Spleen (tissue), 11 donors: ENCODE results near the gene HIF3A. TPM values are rescaled to one million over a fixed set of nuclear protein-coding genes. Genes with fewer than 3 reads are reported as not detected.

Experiments
- DNase-seq: peaks from one replicate; pipeline ENCODE4 v3.0.0-alpha.2; 2020
- H3K27ac ChIP-seq, 8 donors: fragments of 200-600 bp; sonication (generic) in 7 of 8; 1 replicate in 4 of 8; 2 replicates in 4 of 8; pipeline versions ENCODE4 v1.5.0 to v1.8.0; 2016 to 2021; ENCODE audit warnings: inconsistent platforms in 4 of 8, mild to moderate bottlenecking in 4 of 8, moderate library complexity in 1 of 8
- H3K27me3 ChIP-seq, 7 donors: fragments of 200-600 bp; sonication (generic) in 6 of 7; replicated peaks in 1 of 7; 1 replicate in 4 of 7; 2 replicates in 3 of 7; pipeline versions ENCODE4 v1.5.0 to v1.8.0; 2016 to 2021; ENCODE audit warnings: inconsistent platforms in 3 of 7, mild to moderate bottlenecking in 1 of 7
- H3K36me3 ChIP-seq, 6 donors: fragments of 200-600 bp; sonication (generic) in 5 of 6; 1 replicate in 4 of 6; 2 replicates in 2 of 6; pipeline versions ENCODE4 v1.5.0 to v1.8.0; 2016 to 2021; ENCODE audit warnings: inconsistent platforms in 2 of 6
- H3K4me1 ChIP-seq, 6 donors: fragments of 200-600 bp; sonication (generic) in 5 of 6; 1 replicate in 3 of 6; 2 replicates in 3 of 6; pipeline versions ENCODE4 v1.5.0 to v1.8.0; 2016 to 2021; ENCODE audit warnings: inconsistent platforms in 3 of 6
- H3K4me3 ChIP-seq, 8 donors: fragments of 200-600 bp; sonication (generic) in 7 of 8; 1 replicate in 4 of 8; 2 replicates in 4 of 8; pipeline versions ENCODE4 v1.5.0 to v1.8.0; 2016 to 2021; ENCODE audit warnings: inconsistent platforms in 4 of 8, mild to moderate bottlenecking in 4 of 8, moderate library complexity in 2 of 8
- H3K9me3 ChIP-seq, 8 donors: fragments of 200-600 bp; sonication (generic) in 7 of 8; 1 replicate in 4 of 8; 2 replicates in 4 of 8; pipeline versions ENCODE4 v1.5.0 to v1.8.0; 2016 to 2021; ENCODE audit warnings: inconsistent platforms in 4 of 8
- POLR2A ChIP-seq, 3 donors: fragments of 450-650 bp; IDR thresholded peaks; one replicate each; pipeline ENCODE4 v1.5.1; 2017; ENCODE audit warnings: antibody characterized with exemption in 3 of 3, mild to moderate bottlenecking in 1 of 3
- POLR2AphosphoS5 ChIP-seq, 3 donors: sonication (generic); formaldehyde crosslinking; IDR thresholded peaks; one replicate each; pipeline ENCODE4 v1.5.1; 2017; ENCODE audit warnings: antibody characterized with exemption in 3 of 3
- WGBS, 5 donors: extraction: QIAGEN DNeasy Blood & Tissue Kit in 3 of 5; methylation state at CpG; one replicate each; pipeline versions ENCODE4 v1.1.5 to v1.1.7; 2013 to 2018; 5-methylcytosine and 5-hydroxymethylcytosine counted together
- intact Hi-C: fragments of 100-400 bp; cut with DNase I; formaldehyde crosslinking; loops from one replicate; pipeline ENCODE4 v1.15.0; 2023; ENCODE audit warnings: low total_unique reads
- polyA plus RNA-seq, 3 donors: library from polyadenylated mRNA; stranded (reverse); fragments of 200-250 nt; gene quantifications; one replicate each; pipeline ENCODE4 v1.2.1, GENCODE V29; 2013
- total RNA-seq, 7 donors: library from RNA; depleted of rRNA in 3 of 7; stranded (reverse); fragments of >200 nt in 3 of 7; fragmentation: NEBNext Ultra II Directional in 4 of 7; extraction: Animal tissue kit (Norgen Biotek cat#: 25700) in 4 of 7; gene quantifications; one replicate each; pipeline versions ENCODE4 v1.1.0 to v1.2.1, GENCODE V29; 2016 to 2021
- TF ChIP-seq, protein P1 (sequence below), 11 experiments: fragments of 200-600 bp in 7 of 11; fragments of 450-650 bp in 4 of 11; sonication (generic) in 4 of 11; IDR thresholded peaks in 8 of 11; conservative IDR thresholded peaks in 3 of 11; 1 replicate in 7 of 11; 2 replicates in 4 of 11; pipeline versions ENCODE4 v1.4.0 to v1.8.0; 2016 to 2021; ENCODE audit warnings: antibody characterized with exemption in 11 of 11, inconsistent platforms in 4 of 11, mild to moderate bottlenecking in 1 of 11
- donor health status: healthy with polysubstance abuse.
- donor health status: DM: no; HTN: no; CAD: no; lungs with moderate emphysema.
- donor health status: DM: no; HTN: no; CAD: no.
- donor health status: Bipolar disorder and iron deficiency.
- donor health status: healthy.
- donor health status: DM: no; HTN: no; CAD: no.
- donor health status: DM: yes; HTN: yes; CAD: no.

The HIF3A gene
- total and polyA plus RNA-seq, 10 donors: 5.0 to 126 (median 78.5) TPM

DNA sequence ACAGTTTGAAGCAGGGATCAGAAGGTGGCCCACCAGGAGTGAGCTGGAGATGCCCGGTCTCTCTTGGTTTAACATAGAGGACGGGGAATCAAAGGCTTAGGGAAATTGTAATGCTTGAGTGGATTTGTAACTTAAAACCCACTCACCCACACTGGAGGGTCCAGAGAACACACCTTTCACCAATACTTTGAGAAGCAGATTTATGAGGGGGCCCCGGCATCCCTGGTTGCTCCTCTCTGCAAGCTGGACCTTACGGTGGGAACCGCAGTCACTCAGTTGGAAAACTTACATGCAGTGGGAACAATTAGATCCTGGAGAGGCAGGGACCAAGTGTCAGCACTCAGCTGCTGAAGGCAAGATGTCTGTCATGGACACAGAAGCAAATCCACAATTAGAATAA is 70.6 kb downstream of the HIF3A start:
- peaks cover 3 to 87% (median 23%) of the 10 kb centered on the region in 6 donors for H3K36me3 ChIP-seq
- H3K9me3 ChIP-seq: no peaks in the 10 kb centered on the region
- no peak overlapping the region for H3K4me3 ChIP-seq
- intact Hi-C loops: no loop called here
- peak; percentile 21 for DNase-seq
- WGBS, 5 donors: 85 to 95% (median 94%) methylated on average over 5 of the region's 5 CpGs
- no peaks in the 10 kb centered on the region for H3K27me3 ChIP-seq
- H3K4me1 ChIP-seq: peaks cover 4 to 89% (median 21%) of the 10 kb centered on the region in 6 donors
- H3K27ac ChIP-seq: no peak overlapping the region
- TF ChIP-seq POLR2A (IDR thresholded peaks at IDR 0.05): no peak
- TF ChIP-seq, protein P1, sequence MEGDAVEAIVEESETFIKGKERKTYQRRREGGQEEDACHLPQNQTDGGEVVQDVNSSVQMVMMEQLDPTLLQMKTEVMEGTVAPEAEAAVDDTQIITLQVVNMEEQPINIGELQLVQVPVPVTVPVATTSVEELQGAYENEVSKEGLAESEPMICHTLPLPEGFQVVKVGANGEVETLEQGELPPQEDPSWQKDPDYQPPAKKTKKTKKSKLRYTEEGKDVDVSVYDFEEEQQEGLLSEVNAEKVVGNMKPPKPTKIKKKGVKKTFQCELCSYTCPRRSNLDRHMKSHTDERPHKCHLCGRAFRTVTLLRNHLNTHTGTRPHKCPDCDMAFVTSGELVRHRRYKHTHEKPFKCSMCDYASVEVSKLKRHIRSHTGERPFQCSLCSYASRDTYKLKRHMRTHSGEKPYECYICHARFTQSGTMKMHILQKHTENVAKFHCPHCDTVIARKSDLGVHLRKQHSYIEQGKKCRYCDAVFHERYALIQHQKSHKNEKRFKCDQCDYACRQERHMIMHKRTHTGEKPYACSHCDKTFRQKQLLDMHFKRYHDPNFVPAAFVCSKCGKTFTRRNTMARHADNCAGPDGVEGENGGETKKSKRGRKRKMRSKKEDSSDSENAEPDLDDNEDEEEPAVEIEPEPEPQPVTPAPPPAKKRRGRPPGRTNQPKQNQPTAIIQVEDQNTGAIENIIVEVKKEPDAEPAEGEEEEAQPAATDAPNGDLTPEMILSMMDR (IDR thresholded peaks at IDR 0.05 in 8 of 11, conservative IDR thresholded peaks at IDR 0.05 in 3 of 11): no peak
- no peak for TF ChIP-seq POLR2AphosphoS5 (IDR thresholded peaks at IDR 0.05)

DNA sequence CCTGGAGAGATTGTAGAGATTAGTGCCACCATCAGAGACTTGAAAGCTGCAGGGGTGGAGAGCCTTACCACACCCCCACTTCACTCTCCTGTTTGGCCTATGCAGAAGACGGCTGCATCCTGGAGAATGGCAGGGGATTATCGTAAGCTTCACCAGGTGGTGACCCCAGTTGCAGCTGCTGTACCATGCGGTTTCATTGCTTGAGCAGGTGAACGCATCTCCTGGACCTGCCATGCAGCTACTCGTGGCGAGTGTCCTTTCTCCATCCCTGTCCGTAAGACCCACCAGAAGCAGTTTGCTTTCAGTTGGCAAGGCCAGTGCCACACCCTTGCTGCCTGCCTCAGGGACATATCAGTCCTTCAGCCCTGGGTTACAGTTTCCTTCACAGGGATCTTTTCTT is 71.3 kb downstream of the HIF3A start:
- intact Hi-C loops: no loop called here
- TF ChIP-seq POLR2AphosphoS5 (IDR thresholded peaks at IDR 0.05): no peak
- TF ChIP-seq, protein P1 (IDR thresholded peaks at IDR 0.05 in 8 of 11, conservative IDR thresholded peaks at IDR 0.05 in 3 of 11): no peak
- no peak for TF ChIP-seq POLR2A (IDR thresholded peaks at IDR 0.05)

DNA sequence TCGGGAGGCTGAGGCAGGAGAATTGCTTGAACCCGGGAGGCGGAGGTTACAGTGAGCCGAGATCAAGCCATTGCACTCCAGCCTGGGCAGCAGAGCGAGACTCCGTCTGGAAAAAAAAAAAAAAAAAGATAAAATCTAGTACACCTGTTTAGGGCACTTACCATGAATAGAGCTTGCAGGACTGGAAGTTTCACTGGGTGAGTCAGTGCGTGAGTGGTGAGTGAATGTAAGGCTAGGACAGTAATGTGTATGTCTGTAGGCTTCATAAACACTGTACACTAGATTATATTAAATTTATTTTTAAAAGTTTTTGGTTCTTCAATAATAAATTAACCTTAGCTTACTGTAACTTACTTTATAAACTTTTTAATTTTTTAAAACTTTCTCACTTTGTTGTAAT is 73.0 kb downstream of the HIF3A start:
- no peak for DNase-seq
- Histone ChIP-seq H3K4me3 (no peak overlapping the region), H3K27me3 (no peaks in the 10 kb centered on the region), H3K27ac (no peak overlapping the region), H3K9me3 (no peaks in the 10 kb centered on the region), H3K36me3 (peaks cover 0 to 96% (median 10%) of the 10 kb centered on the region in 6 donors), H3K4me1 (peaks cover 4 to 93% (median 35%) of the 10 kb centered on the region in 6 donors)
- TF ChIP-seq, protein P1 (IDR thresholded peaks at IDR 0.05 in 8 of 11, conservative IDR thresholded peaks at IDR 0.05 in 3 of 11): no peak
- TF ChIP-seq POLR2AphosphoS5 (IDR thresholded peaks at IDR 0.05) (no peak), POLR2A (IDR thresholded peaks at IDR 0.05) (no peak)
- WGBS, 5 donors: 89 to 96% (median 94%) methylated on average over 7 of the region's 7 CpGs
- intact Hi-C loops: no loop called here

More for the DNA sequence above, 71.3 kb downstream of the HIF3A start:
- Histone ChIP-seq H3K4me3 (no peak overlapping the region), H3K27me3 (no peaks in the 10 kb centered on the region), H3K27ac (no peak overlapping the region), H3K4me1 (peaks cover 4 to 91% (median 26%) of the 10 kb centered on the region in 6 donors), H3K9me3 (no peaks in the 10 kb centered on the region), H3K36me3 (peaks cover 3 to 94% (median 23%) of the 10 kb centered on the region in 6 donors)
- peak; percentile 43 for DNase-seq
- WGBS, 5 donors: 79 to 89% (median 82%) methylated on average over 6 to 7 of the region's 7 CpGs

DNA sequence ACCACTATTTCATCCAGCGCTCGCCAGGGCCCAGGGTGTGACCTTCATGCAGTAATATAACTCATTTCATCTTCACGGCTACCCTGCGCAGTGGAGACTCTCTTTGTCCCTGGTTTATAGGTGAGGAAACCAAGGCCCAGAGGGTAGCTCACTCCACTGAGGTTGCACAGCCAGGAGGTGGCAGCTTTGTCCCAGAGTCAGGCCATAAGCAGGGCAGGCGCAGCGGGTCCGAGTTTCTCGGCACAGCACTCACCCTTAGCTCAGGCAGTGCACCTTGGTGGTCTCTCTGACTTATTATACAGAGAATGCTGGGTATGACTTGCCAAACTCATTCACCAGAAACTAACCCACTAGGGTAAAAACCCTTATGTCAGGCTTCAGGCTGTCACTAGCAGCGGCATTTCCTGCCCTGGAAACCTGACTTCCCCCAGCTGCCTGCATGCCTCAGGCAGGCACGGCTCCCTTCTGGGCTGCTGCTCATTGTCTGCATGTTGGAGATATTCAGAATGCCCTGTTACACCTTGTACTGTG is 74.6 kb downstream of the HIF3A start:
- H3K4me1 ChIP-seq: peaks cover 4 to 77% (median 35%) of the 10 kb centered on the region in 6 donors
- no peaks in the 10 kb centered on the region for H3K9me3 ChIP-seq
- H3K4me3 ChIP-seq: no peak overlapping the region
- no peak for DNase-seq
- H3K27me3 ChIP-seq: no peaks in the 10 kb centered on the region
- peaks cover 0 to 96% (median 14%) of the 10 kb centered on the region in 6 donors for H3K36me3 ChIP-seq
- H3K27ac ChIP-seq: peak overlapping the region in 4 of 8 donors; percentile 9 to 55 (median 22)
- TF ChIP-seq POLR2AphosphoS5 (IDR thresholded peaks at IDR 0.05) (peak in 1 of 3 donors; percentile 18), POLR2A (IDR thresholded peaks at IDR 0.05) (no peak)
- TF ChIP-seq, protein P1 (IDR thresholded peaks at IDR 0.05 in 8 of 11, conservative IDR thresholded peaks at IDR 0.05 in 3 of 11): no peak
- 39 to 74% (median 63%) methylated on average over 10 of the region's 10 CpGs for WGBS, 5 donors
- intact Hi-C loops: no loop called here
